Fibroblast of the aortic adventitia (primary cell): ENCODE measurements around the gene CWC27. TPM values are rescaled to one million over a fixed set of nuclear protein-coding genes. Genes with fewer than 3 reads are reported as not detected.
A peak's percentile ranks its signal among the peaks of the same experiment; 100 is the strongest.
"Not testable (repeated sequence)": the region's sequence is repeated elsewhere in the genome, so short reads cannot be mapped to it uniquely, and the experiment has no call there.

Experiments used
- DNase-seq: peaks from one replicate; pipeline ENCODE4 v3.0.0-alpha.2; 2010; ENCODE audit warnings: low read depth
- H3K4me3 ChIP-seq: 2 replicates; pipeline ENCODE4 v1.5.1; 2011; ENCODE audit warnings: low read depth, mild to moderate bottlenecking, control low read depth, low read length, moderate library complexity
- total RNA-seq: library from RNA; depleted of rRNA; stranded (reverse); fragments of >200 nt; gene quantifications from 2 replicates; pipeline ENCODE4 v1.2.3, GENCODE V29; 2012; ENCODE audit warnings: low replicate concordance
- TF ChIP-seq, protein P1 (sequence below): IDR thresholded peaks from 2 replicates; pipeline ENCODE4 v1.5.1; 2011; ENCODE audit warnings: mild to moderate bottlenecking, low read length, control low read depth, inconsistent platforms; ENCODE audit not compliant: insufficient read depth

The CWC27 gene
- total RNA-seq, 1 donor, result 22.6 TPM

DNA sequence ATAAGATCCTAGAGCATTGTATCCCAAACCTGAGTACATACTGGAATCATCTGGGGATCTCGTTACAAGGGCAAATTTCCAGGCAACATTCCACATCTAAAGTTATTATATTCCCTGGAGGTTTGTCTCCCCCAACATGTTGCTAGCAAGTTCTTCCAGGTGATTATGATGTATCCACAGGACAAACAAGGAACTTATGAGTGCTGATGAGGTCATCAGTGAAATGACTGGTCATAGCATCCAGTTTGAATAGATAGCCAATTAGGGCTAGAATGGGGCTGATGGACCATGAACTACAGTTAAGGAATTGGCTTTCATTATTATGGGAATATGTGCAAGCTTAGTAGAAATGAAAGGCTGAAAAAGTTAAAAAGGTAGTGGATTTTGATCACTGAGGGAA lies 115.2 kb downstream of the CWC27 start:
- no peak overlapping the region for H3K4me3 ChIP-seq
- TF ChIP-seq, protein P1, sequence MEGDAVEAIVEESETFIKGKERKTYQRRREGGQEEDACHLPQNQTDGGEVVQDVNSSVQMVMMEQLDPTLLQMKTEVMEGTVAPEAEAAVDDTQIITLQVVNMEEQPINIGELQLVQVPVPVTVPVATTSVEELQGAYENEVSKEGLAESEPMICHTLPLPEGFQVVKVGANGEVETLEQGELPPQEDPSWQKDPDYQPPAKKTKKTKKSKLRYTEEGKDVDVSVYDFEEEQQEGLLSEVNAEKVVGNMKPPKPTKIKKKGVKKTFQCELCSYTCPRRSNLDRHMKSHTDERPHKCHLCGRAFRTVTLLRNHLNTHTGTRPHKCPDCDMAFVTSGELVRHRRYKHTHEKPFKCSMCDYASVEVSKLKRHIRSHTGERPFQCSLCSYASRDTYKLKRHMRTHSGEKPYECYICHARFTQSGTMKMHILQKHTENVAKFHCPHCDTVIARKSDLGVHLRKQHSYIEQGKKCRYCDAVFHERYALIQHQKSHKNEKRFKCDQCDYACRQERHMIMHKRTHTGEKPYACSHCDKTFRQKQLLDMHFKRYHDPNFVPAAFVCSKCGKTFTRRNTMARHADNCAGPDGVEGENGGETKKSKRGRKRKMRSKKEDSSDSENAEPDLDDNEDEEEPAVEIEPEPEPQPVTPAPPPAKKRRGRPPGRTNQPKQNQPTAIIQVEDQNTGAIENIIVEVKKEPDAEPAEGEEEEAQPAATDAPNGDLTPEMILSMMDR, result no peak
- DNase-seq, result peak; percentile 6

DNA sequence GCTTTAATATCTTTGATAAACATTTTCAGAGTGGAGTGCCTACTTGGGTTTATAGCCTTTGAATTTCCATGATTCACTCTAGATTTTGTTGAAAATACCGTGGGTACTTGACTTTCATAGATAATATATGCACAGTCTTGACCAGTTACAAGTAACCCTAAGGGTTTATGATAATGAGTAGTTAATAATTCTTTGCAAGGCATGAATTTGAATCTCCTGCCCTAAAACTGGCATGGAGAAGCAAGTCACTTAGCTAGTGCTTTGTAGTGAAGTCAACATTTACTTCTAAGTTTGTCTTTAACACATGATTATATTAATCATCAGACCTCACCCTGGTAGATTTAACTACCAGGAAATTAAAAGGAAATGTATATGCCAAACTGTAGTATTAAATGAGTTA lies 115.8 kb downstream of the CWC27 start:
- no peak overlapping the region for H3K4me3 ChIP-seq
- TF ChIP-seq, protein P1, result no peak
- DNase-seq, result no peak

DNA sequence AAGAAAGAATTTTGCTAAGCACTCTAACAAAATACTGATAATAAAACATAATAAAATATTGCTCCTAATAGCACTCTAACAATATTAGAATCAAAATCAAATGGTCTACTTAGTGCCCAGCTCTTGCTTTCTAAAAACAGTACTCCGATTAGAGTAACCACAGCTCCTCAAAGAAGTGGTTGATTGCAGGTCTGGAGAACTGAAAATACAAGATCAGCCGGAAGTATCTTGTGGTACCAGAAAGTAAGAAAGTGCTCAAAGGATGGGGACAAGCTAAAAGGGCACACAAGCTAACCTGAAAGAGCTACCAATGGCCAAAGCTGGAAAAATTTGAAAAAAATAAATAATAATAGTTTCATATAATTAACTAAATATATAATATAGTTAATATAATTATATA lies 119.2 kb downstream of the CWC27 start:
- H3K4me3 ChIP-seq, result no peak overlapping the region
- TF ChIP-seq, protein P1, result no peak
- no peak for DNase-seq

DNA sequence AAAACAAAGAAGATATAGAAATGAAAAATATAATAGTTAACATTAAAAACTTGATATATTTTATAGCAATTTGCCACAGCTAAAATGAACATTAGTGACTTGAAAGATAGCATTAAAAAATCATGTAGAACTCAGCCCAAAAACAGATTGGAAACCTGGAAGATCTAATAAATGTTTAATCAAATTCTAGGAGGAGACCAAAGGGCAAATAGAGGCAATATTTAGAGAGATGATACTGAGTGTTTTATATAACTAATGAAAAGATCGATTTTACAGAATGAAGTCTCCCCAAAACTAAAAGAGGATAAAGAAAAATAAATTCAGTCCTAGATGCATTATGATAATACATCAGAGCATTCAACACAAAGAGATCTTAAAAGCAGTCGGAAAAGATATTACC lies 127.0 kb downstream of the CWC27 start:
- TF ChIP-seq, protein P1, result no peak
- H3K4me3 ChIP-seq, result no peak overlapping the region
- DNase-seq, result no peak

DNA sequence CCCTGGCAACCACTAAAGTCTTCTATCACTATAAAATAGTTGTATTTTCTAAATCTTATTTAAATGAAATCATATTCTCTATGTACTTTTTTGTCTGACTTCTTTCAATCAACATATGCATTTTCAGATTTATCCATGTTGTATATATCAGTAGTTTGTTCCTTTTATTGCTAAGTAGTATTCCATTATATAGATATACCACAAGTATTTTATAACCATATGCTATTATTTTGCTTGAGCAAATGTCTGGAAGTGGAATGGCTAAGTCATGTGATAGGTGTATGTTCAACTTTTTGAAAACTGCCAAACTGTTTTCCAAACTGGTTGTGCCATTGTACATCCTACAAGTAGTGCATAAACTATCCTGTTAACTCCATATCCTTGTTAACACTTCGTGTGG lies 131.1 kb downstream of the CWC27 start:
- H3K4me3 ChIP-seq, result no peak overlapping the region
- TF ChIP-seq, protein P1, result no peak
- no peak for DNase-seq

DNA sequence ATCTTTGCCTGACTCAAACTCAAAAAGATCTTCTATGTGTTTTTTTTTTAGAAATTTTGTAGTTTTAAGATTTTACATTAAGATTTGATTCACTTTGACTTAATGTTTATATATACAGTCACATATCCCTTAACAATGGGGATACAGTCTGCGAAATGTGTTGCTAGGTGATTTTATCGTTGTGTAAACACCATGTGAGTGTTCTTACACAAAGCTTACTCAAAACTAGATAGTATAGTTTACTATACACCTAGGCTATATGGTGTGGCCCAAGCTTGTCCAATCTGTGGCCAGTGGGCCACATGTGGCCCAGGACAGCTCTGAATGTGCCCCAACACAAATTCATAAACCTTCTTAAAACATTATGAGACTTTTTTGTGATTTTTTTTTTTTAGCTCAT lies 131.9 kb downstream of the CWC27 start:
- H3K4me3 ChIP-seq, result no peak overlapping the region
- TF ChIP-seq, protein P1, result no peak
- DNase-seq, result no peak

DNA sequence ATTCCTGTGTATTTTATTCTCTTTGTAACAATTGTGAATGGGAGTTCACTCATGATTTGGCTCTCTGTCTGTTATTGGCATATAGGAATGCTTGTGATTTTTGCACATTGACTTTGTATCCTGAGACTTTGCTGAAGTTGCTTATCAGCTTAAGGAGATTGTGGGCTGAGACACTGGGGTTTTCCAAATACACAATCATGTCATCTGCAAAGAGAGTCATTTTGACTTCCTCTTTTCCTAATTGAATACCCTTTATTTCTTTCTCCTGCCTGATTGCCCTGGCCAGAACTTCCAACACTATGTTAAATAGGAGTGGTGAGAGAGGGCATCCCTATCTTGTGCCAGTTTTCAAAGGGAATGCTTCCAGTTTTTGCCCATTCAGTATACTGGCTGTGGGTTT lies 138.7 kb downstream of the CWC27 start:
- not testable (repeated sequence) for H3K4me3 ChIP-seq, DNase-seq
